Neuron (in vitro differentiated cells): ENCODE data around the gene SCP2.

Experiments
- H2AFZ ChIP-seq: one replicate; pipeline ENCODE4 v1.6.1; 2013; ENCODE audit warnings: low read depth, mild to moderate bottlenecking, inconsistent platforms, low read length, moderate library complexity
- H3K27me3 ChIP-seq: one replicate; pipeline ENCODE4 v1.6.1; 2013; ENCODE audit warnings: low read length; ENCODE audit not compliant: insufficient read depth
- H3K36me3 ChIP-seq: one replicate; pipeline ENCODE4 v1.6.1; 2013; ENCODE audit warnings: low read length; ENCODE audit not compliant: insufficient read depth
- H3K4me1 ChIP-seq: one replicate; pipeline ENCODE4 v1.6.1; 2013; ENCODE audit warnings: low read length; ENCODE audit not compliant: insufficient read depth
- H3K4me3 ChIP-seq: 2 replicates; pipeline ENCODE4 v1.5.1; 2013; ENCODE audit warnings: mild to moderate bottlenecking, low read length, moderate library complexity
- H3K9me3 ChIP-seq: one replicate; pipeline ENCODE4 v1.6.1; 2013; ENCODE audit warnings: low read length

Gene SCP2

GRCh38 chr1:53062708-53063591 is 135.9 kb downstream of the SCP2 start:
- H3K4me3 ChIP-seq: peak overlapping the region; percentile 44

GRCh38 chr1:53063744-53064515 is 136.9 kb downstream of the SCP2 start:
- H3K27me3 ChIP-seq: peaks cover 71% of the 10 kb centered on the region
- H3K4me3 ChIP-seq: no peak overlapping the region
- H3K9me3 ChIP-seq: no peaks in the 10 kb centered on the region
- H3K36me3 ChIP-seq: no peaks in the 10 kb centered on the region
- H2AFZ ChIP-seq: no peak overlapping the region
- peaks cover 11% of the 10 kb centered on the region for H3K4me1 ChIP-seq

More at GRCh38 chr1:53062708-53063591, 135.9 kb downstream of the SCP2 start:
- H3K9me3 ChIP-seq: no peaks in the 10 kb centered on the region
- peaks cover 68% of the 10 kb centered on the region for H3K27me3 ChIP-seq
- H3K4me1 ChIP-seq: peaks cover 11% of the 10 kb centered on the region
- H3K36me3 ChIP-seq: no peaks in the 10 kb centered on the region
- peak overlapping the region; percentile 27 for H2AFZ ChIP-seq

GRCh38 chr1:53065391-53065790 is 138.3 kb downstream of the SCP2 start:
- Histone ChIP-seq H3K27me3 (peaks cover 64% of the 10 kb centered on the region), H3K4me1 (peaks cover 11% of the 10 kb centered on the region), H3K9me3 (no peaks in the 10 kb centered on the region), H3K4me3 (no peak overlapping the region), H2AFZ (no peak overlapping the region), H3K36me3 (no peaks in the 10 kb centered on the region)

- Histone ChIP-seq H2AFZ (no peak overlapping the region), H3K36me3 (no peaks in the 10 kb centered on the region), H3K27me3 (peaks cover 53% of the 10 kb centered on the region)
Measured at GRCh38 chr1:53066488-53066887, 139.4 kb downstream of the SCP2 start.

GRCh38 chr1:53066891-53067738 is 140.0 kb downstream of the SCP2 start:
- Histone ChIP-seq H3K36me3 (no peaks in the 10 kb centered on the region), H3K27me3 (peaks cover 50% of the 10 kb centered on the region), H3K4me1 (peaks cover 8% of the 10 kb centered on the region), H3K4me3 (no peak overlapping the region), H2AFZ (no peak overlapping the region), H3K9me3 (no peaks in the 10 kb centered on the region)

More at GRCh38 chr1:53066488-53066887, 139.4 kb downstream of the SCP2 start:
- H3K4me1 ChIP-seq: peaks cover 10% of the 10 kb centered on the region
- no peaks in the 10 kb centered on the region for H3K9me3 ChIP-seq
- no peak overlapping the region for H3K4me3 ChIP-seq

- Histone ChIP-seq H3K27me3 (peaks cover 43% of the 10 kb centered on the region), H3K36me3 (no peaks in the 10 kb centered on the region)
Measured at GRCh38 chr1:53067886-53068285, 140.8 kb downstream of the SCP2 start.

GRCh38 chr1:53068314-53069099 is 141.4 kb downstream of the SCP2 start:
- peaks cover 37% of the 10 kb centered on the region for H3K27me3 ChIP-seq
- H3K9me3 ChIP-seq: no peaks in the 10 kb centered on the region
- H2AFZ ChIP-seq: no peak overlapping the region
- no peak overlapping the region for H3K4me3 ChIP-seq
- H3K4me1 ChIP-seq: no peaks in the 10 kb centered on the region
- no peaks in the 10 kb centered on the region for H3K36me3 ChIP-seq

More at GRCh38 chr1:53067886-53068285, 140.8 kb downstream of the SCP2 start:
- Histone ChIP-seq H2AFZ (no peak overlapping the region), H3K4me1 (peaks cover 2% of the 10 kb centered on the region), H3K4me3 (no peak overlapping the region), H3K9me3 (no peaks in the 10 kb centered on the region)

- H3K4me3 ChIP-seq: no peak overlapping the region
- H3K27me3 ChIP-seq: peaks cover 29% of the 10 kb centered on the region
- no peaks in the 10 kb centered on the region for H3K36me3 ChIP-seq
- no peak overlapping the region for H2AFZ ChIP-seq
- no peaks in the 10 kb centered on the region for H3K9me3 ChIP-seq
- no peaks in the 10 kb centered on the region for H3K4me1 ChIP-seq
Measured at GRCh38 chr1:53069265-53069662, 142.2 kb downstream of the SCP2 start.

GRCh38 chr1:53069663-53070327 is 142.7 kb downstream of the SCP2 start:
- no peaks in the 10 kb centered on the region for H3K36me3 ChIP-seq
- no peaks in the 10 kb centered on the region for H3K9me3 ChIP-seq
- H3K27me3 ChIP-seq: peaks cover 24% of the 10 kb centered on the region
- no peak overlapping the region for H2AFZ ChIP-seq
- no peaks in the 10 kb centered on the region for H3K4me1 ChIP-seq
- H3K4me3 ChIP-seq: no peak overlapping the region

- Histone ChIP-seq H3K9me3 (no peaks in the 10 kb centered on the region), H3K36me3 (no peaks in the 10 kb centered on the region), H3K4me1 (no peaks in the 10 kb centered on the region), H2AFZ (no peak overlapping the region), H3K4me3 (no peak overlapping the region), H3K27me3 (peaks cover 18% of the 10 kb centered on the region)
Measured at GRCh38 chr1:53070621-53071020, 143.5 kb downstream of the SCP2 start.

GRCh38 chr1:53071167-53071865 is 144.2 kb downstream of the SCP2 start:
- H3K36me3 ChIP-seq: no peaks in the 10 kb centered on the region
- no peaks in the 10 kb centered on the region for H3K4me1 ChIP-seq
- H2AFZ ChIP-seq: no peak overlapping the region

More at GRCh38 chr1:53071167-53071865, 144.2 kb downstream of the SCP2 start:
- peaks cover 17% of the 10 kb centered on the region for H3K27me3 ChIP-seq
- no peaks in the 10 kb centered on the region for H3K9me3 ChIP-seq
- H3K4me3 ChIP-seq: no peak overlapping the region
